A204.1 (cell line): ENCODE results near the gene PSMG3.

ENCODE experiments used
- FAIRE-seq: peaks from 2 replicates; lab custom pipeline; 2012; peaks lifted over from hg19 to GRCh38; lab: Jason Lieb, UNC

PSMG3 gene

DNA sequence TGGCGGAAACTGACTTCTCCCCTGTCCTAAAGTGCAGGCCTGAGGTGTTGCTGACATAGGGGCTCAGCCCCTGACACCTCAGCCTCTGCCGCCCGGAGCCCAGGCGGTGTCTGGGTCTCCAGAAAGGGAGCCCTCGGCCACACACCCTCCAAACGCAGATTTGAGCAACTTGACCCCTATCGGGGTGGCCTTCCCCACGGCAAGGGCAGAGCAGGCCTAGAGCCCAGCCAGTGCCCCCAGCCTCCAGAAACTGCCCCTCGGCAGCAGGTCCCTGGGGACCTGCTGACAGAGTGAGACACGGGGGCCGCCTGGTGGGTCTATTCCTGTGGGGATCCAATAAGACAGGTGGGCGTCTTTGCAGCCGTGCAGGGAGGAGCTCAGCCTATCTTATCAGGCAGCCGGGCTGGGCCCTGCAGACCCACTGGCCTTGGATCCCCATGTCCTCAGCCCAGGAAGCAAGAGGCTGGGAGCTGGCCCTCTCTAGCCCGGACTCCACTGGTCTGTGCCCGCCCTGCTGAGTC is 24.9 kb downstream of the PSMG3 start:
- no peak for FAIRE-seq

DNA sequence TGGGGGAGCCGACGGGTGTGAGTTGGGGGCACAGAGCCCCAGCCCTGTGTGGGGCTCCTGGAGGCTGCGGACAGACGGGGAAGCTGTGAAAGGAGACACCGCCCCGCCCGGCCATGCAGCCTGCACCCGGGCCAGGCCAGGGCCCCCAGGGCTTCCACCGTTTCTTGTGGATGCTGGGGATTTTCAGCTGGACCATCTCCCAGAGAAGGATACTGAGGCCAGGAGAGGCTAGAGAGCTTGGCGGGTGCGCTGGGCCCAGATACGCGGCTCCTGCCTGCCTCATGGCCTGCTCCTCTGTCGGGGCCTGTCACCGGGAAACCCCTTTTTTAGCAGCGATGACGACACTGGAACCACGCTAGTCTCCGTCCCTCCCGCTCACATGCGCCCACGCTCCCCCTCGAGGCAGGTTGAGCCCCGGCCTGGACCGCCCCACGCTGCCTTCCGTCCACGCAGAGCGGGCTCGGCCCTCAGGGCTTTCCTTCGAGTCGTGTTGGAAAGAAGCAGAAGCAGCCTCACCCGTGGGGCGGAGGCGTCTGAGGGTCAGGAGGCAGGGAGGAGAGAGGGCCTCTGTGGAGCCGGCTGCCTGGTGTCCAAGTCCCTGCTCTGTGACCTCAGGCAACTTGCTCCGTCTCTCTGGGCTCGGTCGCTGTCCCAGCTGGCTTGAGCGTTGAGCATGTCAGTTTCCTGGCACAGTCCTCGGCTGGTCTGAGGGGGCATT is 25.5 kb downstream of the PSMG3 start:
- FAIRE-seq = no peak

DNA sequence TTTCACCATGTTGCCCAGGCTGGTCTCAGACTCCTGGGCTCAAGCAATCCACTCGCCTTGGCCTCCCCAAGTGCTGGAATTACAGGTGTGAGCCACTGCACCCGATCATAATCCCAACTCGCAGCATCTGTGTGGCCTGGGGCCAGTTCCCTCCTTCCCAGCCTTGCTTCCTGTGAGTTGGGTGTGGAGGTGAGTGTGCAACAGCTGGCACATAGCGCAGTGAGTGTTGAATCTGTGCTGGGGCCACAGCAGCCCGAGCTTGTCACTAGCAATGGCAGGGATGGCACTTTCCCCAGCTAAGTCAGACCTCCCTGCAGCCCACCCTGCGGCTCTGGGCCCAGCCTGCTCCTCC is 26.0 kb downstream of the PSMG3 start:
- no peak for FAIRE-seq

DNA sequence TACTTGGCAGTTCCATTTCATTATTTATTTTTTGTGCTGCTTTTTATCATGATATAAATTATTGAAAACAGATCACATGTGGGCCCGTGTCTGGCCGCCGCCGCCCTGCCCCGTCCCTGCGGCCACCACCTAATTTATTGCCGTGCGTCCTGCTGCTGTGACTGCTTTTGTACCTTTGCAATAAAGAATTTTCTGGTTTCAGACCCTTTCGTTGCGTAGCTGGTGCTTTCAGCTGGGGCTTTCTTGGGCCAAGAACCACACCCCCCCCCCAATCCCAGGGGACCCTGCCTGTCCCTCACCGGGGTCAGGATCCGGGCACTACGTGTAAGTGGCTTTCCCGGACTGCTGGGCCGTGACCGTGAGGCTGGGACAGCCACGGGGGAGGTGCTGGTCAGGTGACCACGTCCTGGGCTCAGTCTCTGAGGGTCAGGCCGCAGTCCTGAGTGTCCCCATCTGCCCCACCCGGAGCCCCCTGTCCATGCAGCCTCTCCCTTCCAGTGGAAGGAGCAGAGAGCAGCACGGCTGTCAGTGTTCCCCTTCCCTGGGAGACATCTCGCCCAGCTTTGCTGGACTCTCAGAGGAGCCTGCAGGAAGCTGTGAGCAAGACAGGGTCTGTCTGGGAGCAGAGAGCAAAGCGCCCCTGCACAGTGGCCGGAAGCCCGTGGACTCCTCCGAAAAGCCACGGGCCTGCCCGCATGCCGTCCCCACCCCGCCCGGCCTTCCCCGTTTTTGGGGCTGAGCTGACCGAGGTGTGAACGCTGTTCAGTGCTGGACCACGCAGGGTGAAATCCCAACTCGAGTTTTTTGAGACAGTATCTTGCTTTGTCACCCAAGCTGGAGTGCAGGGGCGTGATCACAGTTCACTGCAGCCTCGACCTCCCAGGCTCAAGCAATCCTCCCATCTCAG is 26.7 kb downstream of the PSMG3 start:
- no peak for FAIRE-seq

DNA sequence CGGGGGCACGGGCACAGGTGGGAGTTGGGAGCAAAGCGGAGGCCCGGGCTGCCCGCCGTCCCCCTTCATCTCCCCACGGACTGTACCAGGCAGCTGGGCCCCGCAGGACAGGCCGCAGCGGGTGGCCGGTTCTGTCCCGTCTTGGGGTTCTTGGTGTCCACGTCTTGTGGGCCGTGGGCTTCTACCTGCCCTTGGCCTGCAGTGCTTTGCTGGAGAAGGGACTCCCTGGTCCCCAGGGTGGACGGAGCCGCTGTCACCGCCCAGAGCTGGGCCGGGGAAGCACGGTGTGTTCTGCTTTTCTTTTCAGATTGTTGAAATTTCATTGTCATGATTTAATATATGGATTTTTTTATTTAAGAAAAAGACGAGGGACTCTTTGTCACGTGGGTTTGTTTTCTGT is 27.5 kb downstream of the PSMG3 start:
- FAIRE-seq = no peak

DNA sequence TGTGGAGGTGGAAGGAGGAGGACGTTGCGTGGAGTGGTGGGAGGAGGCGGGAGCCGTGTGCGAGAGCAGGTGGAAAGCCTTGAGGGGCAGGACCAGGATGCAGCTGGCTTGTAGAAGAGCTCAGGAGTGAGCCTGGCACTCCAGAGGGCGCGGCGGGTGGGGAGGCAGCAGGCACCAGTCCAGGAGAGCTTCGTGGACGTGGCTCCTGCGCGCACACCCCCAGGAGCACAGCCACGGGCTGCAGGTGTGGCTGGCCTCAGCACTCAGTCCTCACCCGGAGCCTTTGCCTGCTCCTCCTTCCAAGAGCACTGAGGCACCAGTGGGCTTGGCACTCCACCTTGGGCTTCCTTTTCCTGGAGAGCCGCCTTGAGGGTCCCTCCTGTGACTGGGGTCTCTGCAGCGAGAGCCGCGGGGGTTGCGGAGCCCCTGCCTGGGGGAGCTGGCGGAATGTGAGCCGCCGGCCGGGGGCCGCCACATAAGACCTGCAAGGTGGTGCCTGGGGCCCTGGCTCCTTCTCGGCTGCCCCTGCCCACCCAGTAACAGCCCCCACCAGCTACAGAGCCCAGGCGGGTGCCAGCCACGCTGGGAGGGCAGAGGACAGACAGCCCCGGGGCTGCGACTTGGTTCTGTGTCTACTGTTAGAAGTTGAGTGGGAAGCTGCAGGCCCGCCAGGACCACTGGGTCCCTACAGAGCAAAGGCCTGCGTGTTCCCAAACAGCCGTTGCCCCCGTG is 28.2 kb downstream of the PSMG3 start:
- FAIRE-seq = no peak

DNA sequence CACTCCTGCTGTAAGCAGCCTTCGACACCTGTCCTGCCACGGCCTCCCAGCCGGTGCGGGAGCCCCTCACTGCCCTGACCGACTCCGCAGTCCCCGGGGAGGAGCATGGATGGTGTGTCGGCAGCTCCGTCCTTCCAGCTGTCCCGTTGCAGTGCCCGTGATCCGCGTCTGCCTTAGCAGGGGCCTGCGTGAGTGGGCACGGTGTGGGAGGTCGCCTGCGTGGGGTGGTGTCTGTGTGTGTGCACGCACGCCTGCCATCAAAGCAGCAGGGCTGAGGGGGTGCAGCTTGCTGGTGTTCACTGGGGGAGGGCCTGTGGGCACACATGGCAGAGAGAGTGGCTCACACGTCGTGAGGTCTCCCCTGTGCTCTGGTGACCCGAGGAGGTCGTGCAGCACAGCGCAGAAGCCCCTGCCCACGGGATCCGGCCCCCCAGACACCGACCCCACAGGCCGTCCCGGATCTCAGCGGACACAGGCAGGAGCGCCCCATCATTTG is 29.0 kb downstream of the PSMG3 start:
- no peak for FAIRE-seq

DNA sequence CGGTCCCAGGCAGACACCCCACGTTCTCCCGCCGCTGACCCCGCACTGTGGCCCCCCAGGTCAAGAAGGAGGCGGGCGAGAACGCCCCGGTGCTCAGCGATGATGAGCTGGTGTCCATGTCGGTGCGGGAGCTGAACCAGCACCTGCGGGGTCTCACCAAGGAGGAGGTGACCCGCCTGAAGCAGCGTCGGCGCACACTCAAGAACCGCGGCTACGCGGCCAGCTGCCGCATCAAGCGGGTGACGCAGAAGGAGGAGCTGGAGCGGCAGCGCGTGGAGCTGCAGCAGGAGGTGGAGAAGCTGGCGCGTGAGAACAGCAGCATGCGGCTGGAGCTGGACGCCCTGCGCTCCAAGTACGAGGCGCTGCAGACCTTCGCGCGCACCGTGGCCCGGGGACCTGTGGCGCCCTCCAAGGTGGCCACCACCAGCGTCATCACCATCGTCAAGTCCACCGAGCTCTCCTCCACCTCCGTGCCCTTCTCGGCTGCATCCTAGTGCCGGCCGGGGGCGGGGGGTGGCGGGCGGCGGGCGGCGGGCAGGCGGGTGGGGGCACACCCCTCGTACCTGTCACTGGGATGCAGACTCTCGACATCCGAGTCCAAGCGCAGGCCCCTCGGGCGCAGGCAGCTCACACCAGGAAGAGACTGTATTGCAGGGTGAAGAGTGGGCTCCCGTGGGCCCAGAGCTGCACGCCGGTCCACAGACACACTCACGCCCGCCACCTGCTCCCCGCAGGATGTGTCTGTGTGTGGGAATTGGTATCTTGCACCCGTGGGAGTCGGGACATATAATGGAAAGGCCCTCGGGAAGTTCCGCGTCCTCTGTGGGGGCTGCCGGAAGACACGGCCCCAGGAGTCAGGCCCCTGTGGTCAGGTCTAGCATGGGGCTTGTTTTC is 29.7 kb downstream of the PSMG3 start:
- no peak for FAIRE-seq

DNA sequence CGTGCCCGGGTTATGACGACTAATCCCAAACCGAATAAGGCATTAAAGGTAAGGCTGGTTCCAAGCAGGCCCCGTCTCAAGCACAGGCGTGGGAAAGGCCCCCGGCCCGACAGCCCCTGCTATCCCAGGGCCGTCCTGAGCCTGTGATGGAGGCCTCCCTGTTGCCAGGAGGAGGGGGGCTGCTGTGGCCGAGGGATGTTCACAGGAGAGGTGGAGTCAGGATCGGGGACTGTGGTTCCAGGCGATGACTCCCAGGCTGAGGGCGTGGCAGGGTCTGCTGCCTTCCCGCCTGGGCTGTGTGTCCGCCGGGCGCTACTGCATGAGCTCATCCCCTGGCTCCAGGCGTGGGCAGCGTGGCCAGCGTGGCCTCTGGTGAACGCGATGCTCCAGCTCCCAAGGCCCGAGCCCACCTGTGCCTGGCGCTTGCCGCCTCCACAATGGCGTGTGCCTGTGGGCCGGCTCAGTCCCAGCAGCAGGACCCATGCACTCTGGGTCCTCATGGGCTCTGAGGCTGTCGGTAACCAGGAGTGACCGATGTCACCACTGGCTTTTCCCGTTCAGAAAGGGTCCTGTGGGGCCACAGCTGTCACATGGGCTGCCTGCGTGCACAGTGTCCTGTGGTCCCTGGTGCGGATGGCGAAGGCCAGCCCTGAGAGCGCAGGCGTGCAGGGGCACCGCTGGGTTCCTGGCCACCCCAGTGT is 30.5 kb downstream of the PSMG3 start:
- no peak for FAIRE-seq

DNA sequence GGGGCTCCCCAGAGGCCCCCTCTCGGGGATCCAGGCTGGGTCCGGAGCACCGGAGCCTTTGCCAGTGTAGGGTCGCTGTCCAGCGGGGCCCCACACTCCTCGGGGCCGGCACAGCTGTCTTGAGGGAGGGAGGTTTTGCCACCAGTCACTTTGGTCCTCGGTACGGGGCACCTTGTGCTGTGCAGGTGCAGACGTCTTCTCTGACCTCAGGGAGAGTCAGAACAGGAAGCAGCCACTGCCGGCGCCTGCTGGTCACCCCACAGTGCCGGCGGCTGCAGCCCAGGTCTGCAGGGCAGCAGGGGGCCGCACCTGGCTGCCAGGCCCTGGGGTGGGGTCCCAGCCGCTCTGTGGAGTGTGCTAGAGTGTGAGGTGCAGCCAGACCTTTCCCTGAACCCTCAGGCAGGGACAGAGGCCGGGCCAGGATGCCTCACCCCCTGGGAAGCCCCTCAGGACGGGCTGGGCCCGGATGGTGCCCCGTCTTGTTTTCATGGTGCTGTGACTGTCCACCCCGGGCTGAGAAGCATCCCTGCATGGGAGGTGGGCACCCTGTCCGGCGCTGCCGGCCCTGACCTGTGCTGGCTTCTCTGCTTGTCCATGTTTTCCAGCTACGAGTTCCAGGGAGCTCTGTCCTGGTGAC is 31.2 kb downstream of the PSMG3 start:
- FAIRE-seq = no peak

DNA sequence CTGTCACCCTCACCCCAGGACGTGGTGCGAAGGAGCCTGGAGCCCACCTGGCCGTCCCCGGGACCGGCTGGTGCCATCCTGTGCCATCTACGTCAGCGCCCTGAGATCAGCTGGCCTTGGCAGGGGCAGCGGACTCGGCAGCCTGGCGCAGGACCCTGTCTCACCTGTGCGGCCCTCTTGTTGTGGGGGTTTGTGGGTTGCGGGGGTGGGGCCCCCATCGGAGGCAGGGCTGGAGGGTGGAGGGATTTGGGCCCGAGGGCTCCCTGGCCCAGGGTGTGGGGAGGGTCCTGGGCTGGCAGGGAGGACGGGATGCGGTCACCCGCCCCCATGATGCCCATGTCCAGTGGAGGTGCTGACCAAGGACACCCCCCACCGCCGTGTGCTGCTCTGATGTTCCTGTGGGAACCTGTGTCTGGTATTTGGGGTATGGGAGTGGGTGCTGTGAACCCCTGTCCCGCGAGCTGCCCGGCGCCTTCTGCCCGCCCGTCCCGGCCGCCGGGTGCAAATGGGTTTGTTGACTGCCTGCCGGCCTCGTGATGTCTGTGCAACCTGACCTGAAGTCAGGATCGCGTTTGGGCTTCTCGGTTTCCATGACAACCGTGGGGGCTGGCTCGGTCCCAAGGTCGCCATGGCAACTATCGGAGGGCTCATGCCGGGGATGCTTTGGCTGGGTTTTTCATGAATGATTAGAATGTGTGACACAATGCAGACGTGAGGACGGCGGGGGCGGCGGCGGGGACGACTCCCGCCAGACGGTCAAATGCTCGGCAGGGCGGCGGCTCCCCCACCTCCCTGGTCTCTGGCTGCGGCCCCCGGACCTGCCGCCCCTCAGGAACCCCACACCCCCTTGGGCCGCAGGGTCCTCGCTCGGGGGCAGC is 32.1 kb downstream of the PSMG3 start:
- FAIRE-seq = no peak

DNA sequence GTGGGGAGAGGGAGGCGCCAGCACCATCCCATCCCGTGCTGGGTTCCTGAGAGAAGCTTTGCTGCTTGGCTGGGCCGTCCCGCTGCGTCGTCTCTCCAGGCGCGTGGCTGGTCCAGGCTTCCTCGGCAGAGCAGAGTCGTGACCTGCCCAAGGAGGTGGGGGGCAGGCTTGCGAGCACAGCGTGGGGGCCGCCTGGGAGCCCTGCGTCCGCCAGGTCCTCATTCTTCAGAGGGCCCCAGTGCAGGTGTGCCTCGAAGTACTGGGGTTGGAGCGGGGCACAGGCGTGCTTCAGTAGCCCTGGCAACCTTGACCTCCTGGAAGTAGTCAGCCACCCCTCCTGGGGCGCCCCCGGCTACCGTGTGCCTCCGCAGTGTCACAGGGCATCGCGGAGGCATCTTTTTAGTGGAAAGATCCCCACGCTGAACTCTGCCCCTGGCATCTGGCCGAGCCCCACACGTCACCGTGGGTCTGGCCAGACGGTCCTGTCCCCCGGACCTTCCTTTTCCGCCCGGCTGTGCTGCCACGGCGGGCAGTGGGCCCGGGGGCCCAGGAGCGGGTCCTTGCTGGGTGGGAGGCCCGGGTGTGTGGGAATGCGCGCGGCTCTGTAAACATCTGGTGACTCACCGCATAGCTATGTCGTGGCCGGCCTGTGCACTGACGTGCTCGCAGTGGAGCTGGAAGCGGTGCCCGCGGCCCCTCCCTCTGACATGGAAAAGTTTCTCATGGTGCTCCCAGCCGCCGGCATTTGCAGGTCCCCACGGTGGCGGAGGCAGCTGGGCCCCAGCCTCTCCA is 32.9 kb downstream of the PSMG3 start:
- no peak for FAIRE-seq

DNA sequence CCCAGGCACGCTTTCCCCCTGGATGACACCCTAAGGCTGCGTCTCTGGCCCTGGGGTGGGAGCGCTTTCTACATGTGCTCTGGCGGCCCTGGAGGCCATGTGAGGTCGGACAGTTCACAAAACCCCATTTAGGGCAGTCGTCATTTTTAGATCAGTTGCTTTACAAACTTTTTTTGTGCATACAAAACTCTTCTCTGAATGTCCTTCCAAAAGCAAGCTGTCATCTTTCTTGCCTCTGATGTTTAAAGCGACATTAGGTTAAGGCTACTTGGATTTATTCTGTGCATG is 33.4 kb downstream of the PSMG3 start:
- FAIRE-seq = no peak

DNA sequence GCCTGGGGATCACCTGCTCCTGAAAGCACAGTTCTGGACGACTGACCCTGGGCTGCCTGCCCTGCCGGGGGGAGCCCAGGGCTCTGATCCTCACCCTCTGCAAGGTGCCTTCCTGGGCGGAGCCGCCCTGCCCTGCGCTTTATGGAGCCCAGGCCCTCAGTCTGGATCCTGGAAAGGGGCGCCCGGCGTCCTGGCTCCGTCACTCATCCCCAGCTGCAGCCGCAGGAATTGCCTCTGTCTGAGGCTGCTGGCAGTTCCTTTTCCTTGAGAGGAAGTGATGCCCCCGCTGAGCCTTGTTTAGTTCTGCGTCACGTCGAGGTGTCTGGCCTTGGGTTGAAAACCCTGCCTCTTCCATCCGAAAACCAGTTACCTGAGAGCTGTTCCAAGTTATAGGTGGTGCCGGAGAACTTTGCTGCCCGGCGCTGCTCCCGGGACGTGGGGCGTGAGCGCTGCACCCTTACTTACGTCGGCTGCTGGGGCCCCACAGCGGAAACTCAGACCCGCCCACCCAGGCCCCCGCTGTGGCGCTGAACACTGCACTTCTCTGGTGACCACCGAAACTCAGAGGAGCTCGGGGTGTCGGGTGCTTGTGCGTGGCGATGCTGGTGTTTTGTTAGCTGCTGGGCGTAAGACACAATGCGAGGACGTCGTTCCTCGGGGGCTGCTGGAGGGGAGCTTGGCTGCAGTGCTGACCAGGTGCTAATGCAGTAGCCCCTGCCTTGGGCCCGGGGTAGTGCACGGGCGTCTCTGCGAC is 34.0 kb downstream of the PSMG3 start:
- FAIRE-seq = no peak

DNA sequence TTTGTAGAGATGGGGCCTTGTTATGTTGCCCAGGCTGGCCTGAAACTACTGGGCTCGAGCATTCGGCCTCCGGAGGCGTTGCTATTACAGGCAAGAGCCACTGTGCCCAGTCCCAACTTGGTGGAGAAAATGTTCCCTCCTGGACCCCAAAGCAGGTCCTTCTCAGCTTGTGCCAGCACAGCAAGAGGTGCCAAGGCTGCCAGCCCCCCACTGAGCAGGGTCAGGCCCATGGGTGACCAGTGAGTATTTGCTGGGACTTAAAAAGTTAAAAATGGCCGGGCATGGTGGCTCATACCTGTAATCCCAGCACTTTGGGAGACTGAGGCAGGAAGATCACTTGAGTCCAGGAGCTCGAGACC is 34.8 kb downstream of the PSMG3 start:
- no peak for FAIRE-seq

DNA sequence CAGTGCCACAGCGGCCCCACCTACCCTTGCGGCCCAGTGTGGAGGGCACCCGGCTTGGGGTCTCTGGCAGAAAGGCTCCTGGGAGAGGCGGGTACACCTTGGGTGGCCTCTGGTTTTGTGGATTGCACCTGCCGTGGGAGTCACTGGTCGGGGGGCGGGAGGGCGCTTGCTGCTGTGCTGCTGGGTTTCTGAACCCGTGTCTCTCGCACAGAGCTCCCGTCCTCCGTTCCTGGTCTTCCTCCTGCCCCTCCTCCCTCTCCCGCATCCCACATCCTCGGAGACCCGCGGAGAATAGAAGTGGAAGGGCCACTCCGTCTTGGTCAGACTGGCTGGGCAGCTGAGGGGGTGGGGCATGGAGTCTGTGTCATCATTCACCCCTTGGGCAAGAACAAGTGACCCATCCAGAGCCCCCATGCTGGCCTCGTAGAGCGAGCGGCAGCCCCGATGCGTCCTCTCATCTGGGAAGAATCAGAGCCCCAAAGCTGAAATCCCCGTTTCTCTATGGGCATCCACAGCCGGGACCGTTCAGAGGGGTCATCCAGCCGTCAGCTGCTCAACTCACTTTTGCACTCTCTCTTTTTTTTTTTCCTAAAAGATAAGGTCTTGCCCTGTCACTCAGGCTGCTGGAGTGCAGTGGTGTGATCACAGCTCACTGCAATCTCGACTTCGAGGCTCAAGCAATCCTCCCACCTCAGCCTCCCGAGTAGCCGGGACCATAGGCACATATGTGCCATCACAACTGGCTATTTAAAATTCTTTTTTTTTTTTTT is 35.3 kb downstream of the PSMG3 start:
- no peak for FAIRE-seq

DNA sequence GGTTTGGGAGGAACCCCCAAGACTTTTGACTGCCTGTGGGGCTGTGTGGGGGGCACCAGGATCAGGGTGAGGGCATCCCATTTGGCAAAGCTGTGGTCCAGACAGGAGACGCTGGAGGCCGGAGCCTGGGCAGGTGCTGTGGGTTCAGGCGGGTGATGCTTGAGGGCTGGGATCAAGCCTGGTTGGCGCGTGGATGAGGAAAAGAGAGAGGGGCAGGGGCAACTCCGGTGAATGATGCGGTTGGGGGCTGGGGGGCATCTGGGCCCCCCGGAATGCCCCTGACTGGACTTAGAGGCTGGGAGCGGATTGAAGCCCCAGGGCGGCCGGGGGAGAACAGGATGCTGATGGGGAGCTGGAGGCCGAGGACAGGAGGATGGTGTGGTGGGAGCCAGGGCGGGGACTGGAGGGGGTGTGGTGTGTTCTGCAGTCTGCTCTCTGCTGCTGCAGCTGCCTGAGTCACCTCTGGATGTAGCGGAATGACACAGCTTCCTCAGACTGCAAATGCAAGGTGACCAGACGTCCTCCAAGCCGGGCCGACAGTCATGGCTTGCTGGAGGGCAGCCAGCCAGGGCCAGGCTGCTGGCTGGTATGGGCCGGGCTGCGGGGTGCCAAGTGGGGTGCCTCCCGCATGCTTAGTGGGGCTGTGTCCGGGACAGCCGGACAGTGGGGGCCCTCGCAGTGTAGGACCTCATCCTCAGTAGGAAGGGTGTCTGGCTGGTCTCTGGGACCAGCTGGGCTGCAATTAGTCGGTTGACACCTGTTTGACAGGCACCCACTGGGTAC is 36.1 kb downstream of the PSMG3 start:
- no peak for FAIRE-seq
